Choroid plexus epithelial cell (primary cell): ENCODE measurements around the gene PML.

Source experiments
- DNase-seq: peaks from one replicate; pipeline ENCODE4 v3.0.0-alpha.2; 2010; ENCODE audit warnings: low read depth
- H3K4me3 ChIP-seq: 2 replicates; pipeline ENCODE4 v1.5.1; 2011; ENCODE audit warnings: low read depth, mild to moderate bottlenecking, control low read depth, low read length, moderate library complexity
- CTCF ChIP-seq: conservative IDR thresholded peaks from 2 replicates; pipeline ENCODE4 v1.5.1; 2011; ENCODE audit warnings: low read depth, mild to moderate bottlenecking, control low read depth, inconsistent platforms, low read length, moderate library complexity

PML gene

GRCh38 chr15:73996267-73996666 lies 1.8 kb downstream of the PML start:
- H3K4me3 ChIP-seq = peak overlapping the region; percentile 93
- TF ChIP-seq CTCF = no peak
- DNase-seq = no peak

- peak overlapping the region; percentile 93 for H3K4me3 ChIP-seq
- no peak for TF ChIP-seq CTCF
- peak; percentile 72 for DNase-seq
These were observed 2.4 kb downstream of the PML start for GRCh38 chr15:73996939-73997338.

GRCh38 chr15:73997986-73998385 lies 3.5 kb downstream of the PML start:
- DNase-seq = no peak
- TF ChIP-seq CTCF = no peak
- H3K4me3 ChIP-seq = no peak overlapping the region

GRCh38 chr15:74006774-74007639 lies 12.5 kb downstream of the PML start:
- no peak overlapping the region for H3K4me3 ChIP-seq
- no peak for TF ChIP-seq CTCF
- DNase-seq = no peak

- TF ChIP-seq CTCF = no peak
- no peak overlapping the region for H3K4me3 ChIP-seq
- DNase-seq = no peak
These were observed 13.4 kb downstream of the PML start for GRCh38 chr15:74007820-74008371.

- H3K4me3 ChIP-seq = no peak overlapping the region
- DNase-seq = no peak
- no peak for TF ChIP-seq CTCF
These were observed 14.4 kb downstream of the PML start for GRCh38 chr15:74008901-74009300.
